Vagina (tissue), 2 donors: ENCODE data around the gene SOX21.

Source experiments
- POLR2A ChIP-seq, 2 donors: fragments of 450-650 bp; IDR thresholded peaks; one replicate each; pipeline ENCODE4 v1.6.1; 2017; ENCODE audit warnings: antibody characterized with exemption in 2 of 2, mild to moderate bottlenecking in 2 of 2, moderate library complexity in 2 of 2
- POLR2AphosphoS5 ChIP-seq, 2 donors: sonication (generic); formaldehyde crosslinking; IDR thresholded peaks; one replicate each; pipeline ENCODE4 v1.9.0; 2017; ENCODE audit warnings: antibody characterized with exemption in 2 of 2, mild to moderate bottlenecking in 2 of 2, low read depth in 1 of 2; ENCODE audit not compliant: insufficient read depth in 1 of 2
- TF ChIP-seq, protein P1 (sequence below), 3 experiments: fragments of 450-650 bp in 2 of 3; fragments of 200-600 bp in 1 of 3; sonication (generic) in 1 of 3; IDR thresholded peaks; one replicate each; pipeline ENCODE4 v1.5.1; 2017 to 2019; ENCODE audit warnings: antibody characterized with exemption in 3 of 3, mild to moderate bottlenecking in 2 of 3, moderate library complexity in 2 of 3

DNA sequence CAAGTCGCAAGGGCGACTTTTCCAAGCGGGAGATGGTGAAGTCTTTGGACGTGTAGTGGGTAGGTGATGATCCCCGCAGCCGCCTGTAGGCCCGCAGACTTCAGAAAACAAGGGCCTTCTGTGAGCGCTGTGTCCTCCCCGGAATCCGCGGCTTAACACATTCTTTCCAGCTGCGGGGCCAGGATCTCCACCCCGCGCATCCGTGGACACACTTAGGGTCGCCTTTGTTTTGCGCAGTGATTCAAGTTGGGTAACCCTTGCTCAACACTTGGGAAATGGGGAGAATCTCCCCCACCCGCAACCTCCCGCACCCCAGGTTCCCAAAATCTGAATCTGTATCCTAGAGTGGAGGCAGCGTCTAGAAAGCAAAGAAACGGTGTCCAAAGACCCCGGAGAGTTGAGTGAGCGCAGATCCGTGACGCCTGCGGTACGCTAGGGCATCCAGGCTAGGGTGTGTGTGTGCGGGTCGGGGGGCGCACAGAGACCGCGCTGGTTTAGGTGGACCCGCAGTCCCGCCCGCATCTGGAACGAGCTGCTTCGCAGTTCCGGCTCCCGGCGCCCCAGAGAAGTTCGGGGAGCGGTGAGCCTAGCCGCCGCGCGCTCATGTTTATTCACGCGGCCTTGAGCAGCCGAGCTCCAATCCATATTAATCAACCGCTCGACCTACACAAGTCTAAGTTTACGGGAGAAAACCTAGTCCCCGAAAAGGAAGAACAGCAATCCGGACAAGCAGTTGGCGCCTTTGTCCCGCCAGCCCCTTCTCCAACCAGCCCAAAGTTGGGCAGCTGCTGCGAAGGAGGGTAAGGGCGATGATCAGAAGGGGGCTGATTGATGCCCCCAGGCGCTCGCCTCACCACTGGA is 9.9 kb downstream of the SOX21 start:
- TF ChIP-seq, protein P1, sequence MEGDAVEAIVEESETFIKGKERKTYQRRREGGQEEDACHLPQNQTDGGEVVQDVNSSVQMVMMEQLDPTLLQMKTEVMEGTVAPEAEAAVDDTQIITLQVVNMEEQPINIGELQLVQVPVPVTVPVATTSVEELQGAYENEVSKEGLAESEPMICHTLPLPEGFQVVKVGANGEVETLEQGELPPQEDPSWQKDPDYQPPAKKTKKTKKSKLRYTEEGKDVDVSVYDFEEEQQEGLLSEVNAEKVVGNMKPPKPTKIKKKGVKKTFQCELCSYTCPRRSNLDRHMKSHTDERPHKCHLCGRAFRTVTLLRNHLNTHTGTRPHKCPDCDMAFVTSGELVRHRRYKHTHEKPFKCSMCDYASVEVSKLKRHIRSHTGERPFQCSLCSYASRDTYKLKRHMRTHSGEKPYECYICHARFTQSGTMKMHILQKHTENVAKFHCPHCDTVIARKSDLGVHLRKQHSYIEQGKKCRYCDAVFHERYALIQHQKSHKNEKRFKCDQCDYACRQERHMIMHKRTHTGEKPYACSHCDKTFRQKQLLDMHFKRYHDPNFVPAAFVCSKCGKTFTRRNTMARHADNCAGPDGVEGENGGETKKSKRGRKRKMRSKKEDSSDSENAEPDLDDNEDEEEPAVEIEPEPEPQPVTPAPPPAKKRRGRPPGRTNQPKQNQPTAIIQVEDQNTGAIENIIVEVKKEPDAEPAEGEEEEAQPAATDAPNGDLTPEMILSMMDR (IDR thresholded peaks at IDR 0.05), result no peak
- TF ChIP-seq POLR2AphosphoS5 (IDR thresholded peaks at IDR 0.05; ENCODE audit: insufficient read depth in 1 of 2, low read depth in 1 of 2), result no peak
- no peak for TF ChIP-seq POLR2A (IDR thresholded peaks at IDR 0.05)
